Activated CD4-positive, alpha-beta T cell treated with anti-CD3 and anti-CD28 coated beads for 4 hours (primary cell): ENCODE results near the gene SV2C.
"Not testable (repeated sequence)": the region's sequence is repeated elsewhere in the genome, so short reads cannot be mapped to it uniquely, and the experiment has no call there.

Experiments used
- DNase-seq, 2 donors: peaks; one replicate each; pipeline ENCODE4 v3.0.0-alpha.2; 2020

SV2C gene

GRCh38 chr5:76269259-76269931 lies 186.2 kb downstream of the SV2C start:
- DNase-seq = no peak

GRCh38 chr5:76269932-76270610 lies 186.9 kb downstream of the SV2C start:
- DNase-seq = no peak

- no peak for DNase-seq
Observed at GRCh38 chr5:76271836-76272235, 188.7 kb downstream of the SV2C start.

GRCh38 chr5:76273206-76273885 lies 190.2 kb downstream of the SV2C start:
- no peak for DNase-seq

- DNase-seq = no peak
Observed at GRCh38 chr5:76274571-76274970, 191.4 kb downstream of the SV2C start.

GRCh38 chr5:76277736-76278135 lies 194.6 kb downstream of the SV2C start:
- no peak for DNase-seq

GRCh38 chr5:76278261-76278789 lies 195.1 kb downstream of the SV2C start:
- DNase-seq = no peak

- DNase-seq = no peak
Observed at GRCh38 chr5:76280494-76280893, 197.3 kb downstream of the SV2C start.

- DNase-seq = no peak
Observed at GRCh38 chr5:76283670-76284069, 200.5 kb downstream of the SV2C start.

GRCh38 chr5:76289692-76290091 lies 206.5 kb downstream of the SV2C start:
- no peak for DNase-seq

GRCh38 chr5:76290321-76290757 lies 207.2 kb downstream of the SV2C start:
- DNase-seq = no peak

GRCh38 chr5:76291305-76292077 lies 208.3 kb downstream of the SV2C start:
- DNase-seq = no peak

- no peak for DNase-seq
Observed at GRCh38 chr5:76292620-76293322, 209.6 kb downstream of the SV2C start.

GRCh38 chr5:76294573-76294972 lies 211.4 kb downstream of the SV2C start:
- DNase-seq = no peak

GRCh38 chr5:76298852-76299251 lies 215.7 kb downstream of the SV2C start:
- no peak for DNase-seq

- DNase-seq = no peak
Observed at GRCh38 chr5:76299592-76299991, 216.4 kb downstream of the SV2C start.

- not testable (repeated sequence) for DNase-seq
Observed at GRCh38 chr5:76301932-76302331, 218.7 kb downstream of the SV2C start.

GRCh38 chr5:76302661-76303060 lies 219.5 kb downstream of the SV2C start:
- DNase-seq = not testable (repeated sequence)

- peak; percentile 21 to 29 for DNase-seq
Observed at GRCh38 chr5:76303921-76304320, 220.7 kb downstream of the SV2C start.

GRCh38 chr5:76305269-76305668 lies 222.1 kb downstream of the SV2C start:
- no peak for DNase-seq

GRCh38 chr5:76305775-76306174 lies 222.6 kb downstream of the SV2C start:
- DNase-seq = no peak

GRCh38 chr5:76310208-76310607 lies 227.0 kb downstream of the SV2C start:
- DNase-seq = no peak
